CMK (cell line): ENCODE measurements around the gene SH3D19.

Source experiments
- DNase-seq: peaks from one replicate; pipeline ENCODE4 v3.0.0-alpha.2; 2010; ENCODE audit warnings: low read depth

The SH3D19 gene

GRCh38 chr4:151195801-151196200 lies 129.6 kb downstream of the SH3D19 start:
- DNase-seq: no peak

- no peak for DNase-seq
Observed at GRCh38 chr4:151193414-151193813, 132.0 kb downstream of the SH3D19 start.

DNA sequence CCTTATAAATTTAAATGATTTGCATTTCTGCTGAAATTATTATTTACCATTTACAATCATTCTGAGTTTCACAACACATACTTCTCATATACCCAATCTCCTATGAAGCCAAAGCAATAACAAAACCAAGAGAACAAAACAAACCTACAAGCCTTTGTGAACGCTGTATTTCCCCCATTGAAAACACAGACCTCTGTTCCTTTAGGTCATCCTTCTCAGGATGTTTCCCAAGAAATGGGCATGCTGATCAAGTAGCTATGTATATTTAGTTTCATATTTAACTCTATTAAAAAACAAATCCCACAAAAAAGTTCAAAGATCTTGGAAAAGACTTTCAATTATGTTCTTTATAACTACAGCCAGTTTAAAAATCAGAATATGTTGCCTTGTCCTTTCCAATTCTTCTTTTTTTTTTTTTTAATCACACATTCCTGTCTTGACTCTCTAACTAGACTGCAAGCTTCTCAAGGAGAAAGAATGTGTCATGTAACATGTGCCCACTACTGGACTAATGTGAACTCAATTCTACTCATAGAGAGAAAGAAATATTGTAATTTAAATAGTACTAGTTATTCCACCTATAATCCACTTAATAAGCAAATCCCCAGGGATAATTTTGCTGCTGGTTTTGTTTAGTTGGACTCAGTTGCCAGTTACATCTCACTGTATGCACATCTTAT lies 132.7 kb downstream of the SH3D19 start:
- no peak for DNase-seq

- DNase-seq: no peak
Observed at GRCh38 chr4:151184523-151185458, 140.6 kb downstream of the SH3D19 start.

GRCh38 chr4:151182455-151182996 lies 142.9 kb downstream of the SH3D19 start:
- no peak for DNase-seq

GRCh38 chr4:151176685-151177084 lies 148.7 kb downstream of the SH3D19 start:
- DNase-seq: no peak

DNA sequence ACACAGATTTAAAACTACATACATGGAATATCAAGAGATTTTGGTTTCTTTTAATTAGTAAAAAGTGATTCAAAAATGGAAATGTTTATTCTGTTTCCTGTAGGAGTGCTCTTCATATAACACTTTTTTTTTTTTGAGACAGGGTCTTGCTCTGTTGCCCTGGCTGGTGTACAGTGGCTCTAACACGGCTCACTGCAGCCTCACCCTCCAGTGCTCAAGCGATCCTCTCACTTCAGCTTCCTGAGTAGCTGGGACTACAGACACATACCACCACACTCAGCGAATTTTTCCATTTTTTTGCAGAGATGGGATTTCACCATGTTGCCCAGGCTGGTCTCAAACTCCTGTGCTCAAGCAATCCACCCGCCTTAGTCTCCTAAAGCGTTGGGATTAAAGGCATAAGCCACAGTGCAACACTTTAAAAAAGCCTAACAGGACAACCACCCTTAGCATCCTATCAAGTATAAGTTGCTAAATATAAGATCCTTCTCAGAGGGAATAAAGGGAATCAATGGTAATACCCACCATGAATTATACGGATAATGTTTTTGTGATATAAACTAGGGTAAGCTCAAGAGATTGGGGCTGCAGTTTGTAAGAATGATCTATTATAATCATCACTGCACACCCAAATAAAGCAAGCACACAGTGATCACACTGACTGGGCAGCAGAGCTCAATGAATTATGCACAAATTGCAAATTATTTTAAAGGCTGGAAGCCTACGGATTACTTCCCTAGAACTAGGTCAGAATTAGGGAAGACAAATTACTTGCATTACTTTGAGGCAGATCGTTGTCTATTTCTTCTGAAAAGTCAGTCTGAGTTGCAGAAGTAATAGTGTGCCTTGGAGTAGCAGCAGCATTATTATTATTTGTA lies 149.4 kb downstream of the SH3D19 start:
- DNase-seq: no peak

- DNase-seq: no peak
Observed at GRCh38 chr4:151175233-151175632, 150.2 kb downstream of the SH3D19 start.

DNA sequence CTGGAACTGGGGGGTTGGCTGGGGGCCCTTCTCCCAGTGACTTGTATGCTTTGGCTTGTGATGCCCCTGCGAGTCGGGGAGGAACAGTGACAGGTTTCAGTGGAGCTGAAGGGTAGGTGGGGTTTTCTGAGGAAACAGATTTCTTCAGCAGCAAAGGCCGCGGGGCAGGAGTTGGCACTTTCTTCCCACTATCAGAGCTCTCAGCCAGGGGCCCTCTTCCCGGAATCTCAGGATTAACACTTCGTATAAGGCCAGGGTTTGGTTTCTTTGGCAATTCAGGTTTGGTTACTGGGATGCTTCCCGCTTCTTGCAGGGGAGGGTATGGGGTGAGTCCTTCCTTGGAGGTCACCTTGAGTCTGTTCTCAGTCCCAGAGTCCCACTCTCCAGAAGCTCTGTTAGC lies 150.6 kb downstream of the SH3D19 start:
- DNase-seq: no peak

DNA sequence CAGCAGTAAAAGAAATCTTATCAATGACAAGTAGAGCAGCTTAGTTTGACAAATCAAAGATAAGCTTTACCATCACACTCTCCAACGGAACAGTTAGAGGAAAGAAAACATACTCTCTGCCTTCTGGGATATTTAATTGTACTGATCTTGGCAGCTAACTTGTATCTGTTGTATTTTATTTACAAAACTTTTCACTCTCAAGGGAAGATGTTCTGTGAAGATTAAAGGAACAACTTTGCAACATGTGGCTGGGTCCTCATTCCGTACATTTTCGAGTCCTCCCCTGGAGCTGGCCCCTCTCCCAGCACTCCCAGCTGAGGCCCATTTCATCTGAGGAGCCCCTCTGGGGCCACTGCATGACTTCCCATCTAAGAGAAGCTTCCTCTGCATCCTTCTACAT lies 151.5 kb downstream of the SH3D19 start:
- no peak for DNase-seq

- no peak for DNase-seq
Observed at GRCh38 chr4:151169900-151170299, 155.5 kb downstream of the SH3D19 start.

DNA sequence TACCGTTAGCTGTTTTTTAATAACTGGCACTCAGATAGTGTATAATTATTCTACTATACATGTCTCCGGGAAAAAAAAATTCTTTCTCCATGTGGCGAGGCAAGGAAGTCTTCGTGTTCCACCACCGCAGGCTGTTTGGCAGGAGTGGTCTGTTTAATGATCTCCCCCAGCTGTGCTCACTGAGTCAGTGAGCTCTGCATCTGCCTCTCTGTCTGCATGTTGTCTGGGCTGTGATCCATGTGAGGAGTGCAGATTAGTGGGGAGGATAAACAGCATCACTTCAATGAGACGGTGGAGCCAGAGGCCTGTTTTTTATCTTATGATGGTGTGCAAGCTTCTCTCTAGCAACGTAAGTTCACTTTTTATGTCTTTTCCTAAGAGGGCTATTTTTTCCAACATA lies 156.2 kb downstream of the SH3D19 start:
- no peak for DNase-seq

GRCh38 chr4:151167561-151167960 lies 157.8 kb downstream of the SH3D19 start:
- no peak for DNase-seq

DNA sequence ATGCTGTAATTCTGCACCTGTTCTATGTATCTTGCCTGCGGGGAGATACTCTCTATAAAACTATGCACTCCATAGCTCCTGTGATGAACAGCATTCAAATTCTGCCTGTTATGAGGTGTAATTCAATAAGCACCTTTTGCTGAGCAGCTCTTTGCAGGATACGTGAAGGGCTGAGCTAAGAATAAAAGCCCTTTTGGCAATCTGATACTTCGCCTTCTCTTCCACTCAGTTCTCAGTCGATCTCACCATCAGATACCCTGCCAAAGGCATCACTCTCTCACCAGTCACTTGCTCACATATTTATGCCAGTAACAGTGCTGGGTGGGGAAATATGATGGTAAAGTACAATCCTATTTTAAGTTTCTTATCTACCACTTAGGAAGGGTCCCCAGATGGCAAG lies 158.8 kb downstream of the SH3D19 start:
- DNase-seq: no peak

DNA sequence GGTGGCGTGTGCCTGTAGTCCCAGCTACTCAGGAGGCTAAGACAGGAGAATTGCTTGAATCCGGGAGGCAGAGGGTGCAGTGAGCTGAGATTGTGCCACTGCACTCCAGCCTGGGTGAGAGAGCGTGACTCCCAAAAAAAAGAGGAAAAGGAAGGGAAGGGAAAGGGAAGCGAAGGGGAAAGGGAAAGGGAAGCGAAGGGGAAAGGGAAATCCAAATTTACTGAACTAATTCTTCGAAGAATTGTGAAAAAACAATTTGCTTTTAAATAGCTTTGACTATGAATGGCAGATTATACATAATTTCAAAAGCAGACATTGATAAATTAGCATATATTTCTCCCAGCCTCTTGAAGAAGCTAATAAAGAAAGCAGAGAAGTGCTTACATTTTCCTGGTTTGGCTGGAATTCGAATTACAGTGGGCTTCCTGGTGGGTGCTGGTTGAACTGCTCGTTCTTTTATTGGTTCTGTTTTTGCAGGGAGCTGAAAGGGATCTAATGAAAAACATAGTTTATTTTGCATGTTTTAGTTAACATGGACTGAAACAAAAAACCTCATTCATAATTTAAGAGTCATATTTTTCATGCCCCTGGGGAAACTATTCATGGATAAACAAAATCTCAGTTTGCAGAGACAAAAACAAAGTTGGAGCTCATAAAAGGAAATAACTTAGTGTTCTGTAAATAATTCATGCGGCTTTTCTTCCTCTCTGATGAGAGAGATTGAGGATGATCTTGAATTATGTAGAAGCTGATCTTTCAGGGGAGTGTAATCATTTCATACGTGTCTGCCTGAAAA lies 160.0 kb downstream of the SH3D19 start:
- no peak for DNase-seq

GRCh38 chr4:151163855-151164254 lies 161.6 kb downstream of the SH3D19 start:
- no peak for DNase-seq

GRCh38 chr4:151158979-151159378 lies 166.4 kb downstream of the SH3D19 start:
- no peak for DNase-seq

- no peak for DNase-seq
Observed at GRCh38 chr4:151157543-151157942, 167.9 kb downstream of the SH3D19 start.

DNA sequence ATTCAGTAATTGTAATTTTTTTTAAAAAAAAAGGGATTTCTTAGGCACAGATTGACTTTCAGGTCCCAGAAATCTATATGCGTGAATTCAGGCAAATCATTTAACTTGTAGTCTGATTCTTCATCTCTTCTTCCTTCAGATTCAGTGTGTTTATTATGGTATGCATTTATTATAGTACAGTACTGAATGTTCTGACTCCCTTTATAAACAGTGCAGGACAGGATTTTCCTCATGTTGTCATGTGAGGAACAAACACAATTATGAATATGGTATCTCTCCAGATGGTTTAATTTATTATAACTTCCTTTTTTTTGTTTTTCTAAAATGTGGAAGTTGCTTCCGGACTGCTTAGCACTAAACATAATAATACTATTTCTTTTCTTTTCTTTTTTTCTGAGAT lies 171.8 kb downstream of the SH3D19 start:
- no peak for DNase-seq

DNA sequence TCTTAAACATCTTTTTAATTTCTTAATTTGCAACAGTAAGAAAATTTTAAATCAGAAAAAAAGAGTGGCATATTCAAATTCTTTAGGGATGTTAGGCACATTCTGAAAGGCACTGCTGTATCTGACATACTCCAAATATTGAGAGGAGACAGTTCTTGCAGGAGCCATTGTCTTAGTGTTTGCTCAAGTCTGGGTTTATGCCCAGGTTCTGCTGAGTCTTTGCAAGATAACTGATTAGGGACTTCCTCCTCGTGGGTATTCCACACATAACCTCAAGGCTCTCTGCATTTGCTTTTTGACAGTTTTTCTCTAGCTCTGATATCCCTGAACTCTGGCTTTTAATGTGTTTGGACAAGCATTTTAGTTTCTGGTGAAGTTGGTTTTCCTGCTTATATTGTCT lies 173.4 kb downstream of the SH3D19 start:
- no peak for DNase-seq
